AG09309 (cell line): ENCODE results near the gene ANO3.

Experiments
- DNase-seq: peaks from one replicate; pipeline ENCODE4 v3.0.0-alpha.2; 2010; ENCODE audit warnings: low read depth
- H3K4me3 ChIP-seq: 2 replicates; pipeline ENCODE4 v1.5.1; 2011; ENCODE audit warnings: mild to moderate bottlenecking, low read depth, low read length, moderate library complexity; ENCODE audit not compliant: control insufficient read depth
- TF ChIP-seq, protein P1 (sequence below): IDR thresholded peaks from 2 replicates; pipeline ENCODE4 v1.5.1; 2011; ENCODE audit warnings: mild to moderate bottlenecking, low read depth, low read length, inconsistent platforms; ENCODE audit not compliant: insufficient read depth, control insufficient read depth; ENCODE audit errors: missing control alignments

The ANO3 gene

DNA sequence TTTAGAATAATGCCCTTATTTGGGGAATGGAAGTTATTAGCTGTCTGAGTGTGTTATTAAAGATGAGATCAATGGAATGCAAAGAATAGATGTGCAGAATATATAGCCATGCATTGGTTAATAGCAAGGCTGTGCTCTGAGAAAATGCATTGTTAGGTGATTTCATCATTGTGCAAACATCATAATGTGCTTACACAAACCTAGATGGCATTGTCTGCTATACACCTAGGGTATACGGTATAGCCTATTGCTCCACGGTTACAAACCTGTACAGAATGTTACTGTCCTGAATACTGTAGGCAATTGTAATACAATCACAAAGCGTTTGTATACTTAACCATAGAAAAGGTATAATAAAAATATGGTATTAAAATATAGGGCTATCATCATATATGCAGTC lies 364.4 kb downstream of the ANO3 start:
- no peak overlapping the region for H3K4me3 ChIP-seq
- DNase-seq, result no peak
- TF ChIP-seq, protein P1, sequence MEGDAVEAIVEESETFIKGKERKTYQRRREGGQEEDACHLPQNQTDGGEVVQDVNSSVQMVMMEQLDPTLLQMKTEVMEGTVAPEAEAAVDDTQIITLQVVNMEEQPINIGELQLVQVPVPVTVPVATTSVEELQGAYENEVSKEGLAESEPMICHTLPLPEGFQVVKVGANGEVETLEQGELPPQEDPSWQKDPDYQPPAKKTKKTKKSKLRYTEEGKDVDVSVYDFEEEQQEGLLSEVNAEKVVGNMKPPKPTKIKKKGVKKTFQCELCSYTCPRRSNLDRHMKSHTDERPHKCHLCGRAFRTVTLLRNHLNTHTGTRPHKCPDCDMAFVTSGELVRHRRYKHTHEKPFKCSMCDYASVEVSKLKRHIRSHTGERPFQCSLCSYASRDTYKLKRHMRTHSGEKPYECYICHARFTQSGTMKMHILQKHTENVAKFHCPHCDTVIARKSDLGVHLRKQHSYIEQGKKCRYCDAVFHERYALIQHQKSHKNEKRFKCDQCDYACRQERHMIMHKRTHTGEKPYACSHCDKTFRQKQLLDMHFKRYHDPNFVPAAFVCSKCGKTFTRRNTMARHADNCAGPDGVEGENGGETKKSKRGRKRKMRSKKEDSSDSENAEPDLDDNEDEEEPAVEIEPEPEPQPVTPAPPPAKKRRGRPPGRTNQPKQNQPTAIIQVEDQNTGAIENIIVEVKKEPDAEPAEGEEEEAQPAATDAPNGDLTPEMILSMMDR, result no peak

DNA sequence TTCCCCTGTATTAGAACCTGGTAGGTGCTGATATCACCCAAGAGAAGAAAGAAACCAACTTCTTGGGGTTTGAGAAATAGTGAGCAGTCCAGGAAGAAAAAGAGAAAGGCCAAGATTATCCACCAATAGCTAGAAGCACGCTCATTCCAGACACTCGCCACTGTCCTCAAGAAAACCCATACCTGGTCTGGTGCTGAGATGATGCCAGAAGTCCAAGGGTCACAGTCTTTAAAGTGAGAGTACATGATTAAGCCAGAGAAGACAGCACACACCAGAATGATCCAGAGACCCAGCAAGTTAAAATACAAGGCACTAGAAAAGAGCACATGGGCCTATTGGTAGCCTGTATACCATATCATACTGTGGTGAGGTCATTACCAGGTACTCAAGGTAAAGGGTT lies 366.3 kb downstream of the ANO3 start:
- H3K4me3 ChIP-seq, result no peak overlapping the region
- no peak for DNase-seq
- TF ChIP-seq, protein P1, result no peak

DNA sequence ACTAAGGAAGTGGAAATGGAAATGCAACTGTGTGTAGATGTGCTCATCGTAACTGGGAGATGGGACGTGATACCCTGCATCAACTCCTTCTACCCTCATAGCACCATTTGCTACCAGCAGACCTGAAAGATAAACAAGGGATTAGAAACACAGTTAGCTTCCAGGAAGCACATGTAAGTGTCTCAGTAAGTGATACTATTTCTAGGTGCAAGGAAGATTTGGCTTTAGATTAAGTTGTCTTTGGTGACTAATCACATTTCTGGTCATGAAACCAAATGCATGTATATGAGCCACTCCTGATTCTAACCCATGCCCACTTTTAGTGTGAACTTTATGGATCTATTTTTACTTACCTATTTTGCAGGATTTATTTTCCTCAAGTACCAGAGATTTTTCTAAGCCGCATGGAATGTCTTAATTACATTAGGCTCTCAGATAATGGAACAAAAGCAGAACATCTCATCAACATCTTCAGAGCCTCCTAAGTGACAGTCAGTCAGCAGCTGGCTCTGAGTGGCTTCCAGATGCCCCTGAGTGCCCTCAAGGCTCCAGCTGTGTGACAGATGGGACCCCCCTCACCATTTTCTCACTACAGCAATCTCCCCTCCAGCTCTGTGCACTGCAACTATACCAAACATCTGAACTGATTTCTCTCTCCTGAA lies 368.8 kb downstream of the ANO3 start:
- DNase-seq, result no peak
- TF ChIP-seq, protein P1, result no peak
- H3K4me3 ChIP-seq, result no peak overlapping the region

DNA sequence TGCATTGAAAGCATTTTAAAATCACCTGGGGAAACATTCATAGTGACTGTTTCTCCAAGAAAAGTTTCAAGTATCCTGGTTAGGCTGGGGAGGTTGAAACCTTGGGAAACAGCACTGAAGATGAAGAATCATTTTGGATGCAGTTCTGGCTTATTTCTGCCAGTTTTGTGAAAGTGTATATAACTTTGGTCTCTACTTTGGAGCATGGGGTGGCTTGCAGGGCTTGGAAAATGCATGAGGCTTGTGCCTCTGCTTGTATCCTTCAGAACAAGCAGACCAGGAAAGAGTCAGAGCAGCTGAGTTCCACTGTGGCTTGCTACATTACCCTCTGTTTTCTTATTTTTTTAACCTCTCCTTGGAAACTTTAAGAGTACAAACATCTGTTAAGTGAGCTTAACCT lies 370.5 kb downstream of the ANO3 start:
- TF ChIP-seq, protein P1, result no peak

DNA sequence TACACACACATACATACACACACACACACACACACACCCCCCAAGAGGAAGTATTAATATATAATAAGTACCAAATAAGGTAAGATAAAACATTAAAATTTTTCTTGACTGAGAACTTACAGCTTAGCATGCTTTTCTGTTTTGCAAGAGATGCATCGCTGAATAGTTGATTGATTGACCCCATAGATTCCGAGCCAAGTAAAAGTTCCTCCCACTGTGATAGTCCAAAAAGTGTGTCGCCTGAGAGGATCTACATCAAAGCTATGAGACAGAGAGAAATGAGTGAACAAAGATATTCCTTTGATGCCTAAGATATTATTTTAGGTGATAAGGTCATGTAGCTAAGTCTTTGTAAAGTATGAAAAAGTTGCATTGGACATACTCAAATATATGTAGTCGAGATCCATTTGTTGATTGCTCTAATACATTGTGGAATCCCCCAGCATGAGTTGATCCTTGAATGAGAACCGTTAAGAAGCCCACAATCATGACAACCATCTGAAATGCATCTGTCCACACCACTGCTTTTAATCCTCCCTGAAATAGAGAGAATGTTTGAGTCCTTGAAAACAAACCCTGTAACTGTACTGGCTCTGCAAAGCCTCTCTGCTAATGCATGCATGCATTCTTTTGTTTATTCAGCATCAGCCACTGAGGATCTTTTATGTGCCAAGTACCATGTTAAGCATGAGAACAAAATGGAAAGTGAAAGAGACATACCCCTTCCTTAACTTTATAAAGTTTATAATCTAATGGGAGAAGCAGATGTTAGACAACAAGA lies 371.7 kb downstream of the ANO3 start:
- no peak for DNase-seq
- H3K4me3 ChIP-seq, result no peak overlapping the region
- TF ChIP-seq, protein P1, result no peak

More for the DNA sequence above, 370.5 kb downstream of the ANO3 start:
- no peak overlapping the region for H3K4me3 ChIP-seq
- no peak for DNase-seq

DNA sequence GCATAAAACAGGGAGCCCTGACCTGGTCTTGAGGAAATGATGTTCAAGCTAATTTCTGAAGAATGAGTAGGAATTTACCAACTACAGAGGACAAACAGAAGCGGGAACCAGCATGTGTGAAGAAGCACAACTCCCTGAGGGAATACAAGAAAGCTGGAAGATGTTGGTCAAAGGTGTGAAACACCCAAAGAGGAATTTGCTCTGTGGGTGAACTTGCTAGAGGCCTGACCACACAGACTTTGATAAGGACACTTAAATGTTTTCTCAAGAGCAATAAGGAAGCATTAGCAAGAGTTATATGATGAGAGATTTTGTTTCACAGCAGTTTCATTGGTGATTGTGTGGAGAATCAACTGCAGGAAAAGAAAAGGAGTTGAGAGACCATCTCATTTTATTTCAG lies 372.3 kb downstream of the ANO3 start:
- TF ChIP-seq, protein P1, result no peak
- no peak overlapping the region for H3K4me3 ChIP-seq
- DNase-seq, result no peak
